22Rv1 (cell line): Measurements from ENCODE around the gene KRT12.
"Not testable (repeated sequence)": the region's sequence is repeated elsewhere in the genome, so short reads cannot be mapped to it uniquely, and the experiment has no call there.

ENCODE experiments used
- ZFX ChIP-seq: fragments of 450-650 bp; IDR thresholded peaks from 2 replicates; pipeline ENCODE4 v1.6.1; 2017; ENCODE audit warnings: antibody characterized with exemption, borderline replicate concordance
- TF ChIP-seq, protein P1 (sequence below): fragments of 450-650 bp; IDR thresholded peaks from 2 replicates; pipeline ENCODE4 v1.5.1; 2017; ENCODE audit warnings: mild to moderate bottlenecking

DNA sequence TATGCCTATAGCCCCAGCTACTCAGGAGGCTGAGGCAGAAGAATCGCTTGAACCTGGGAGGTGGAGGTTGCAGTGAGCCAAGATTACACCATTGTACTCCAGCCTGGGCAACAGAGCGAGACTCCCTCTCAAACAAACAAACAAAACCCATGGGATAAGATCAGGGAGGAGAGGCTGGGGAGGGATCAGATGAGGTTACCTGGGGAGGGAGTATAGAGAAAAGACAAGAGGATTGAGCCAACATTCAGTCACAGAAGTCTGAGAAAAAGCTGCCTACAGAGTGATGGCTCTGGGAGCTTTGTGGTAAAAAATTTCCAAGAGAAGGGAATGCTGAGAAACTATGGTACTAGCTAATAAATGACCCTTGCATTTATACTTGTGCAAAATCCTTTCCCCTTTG lies 8.4 kb downstream of the KRT12 start:
- TF ChIP-seq, protein P1, sequence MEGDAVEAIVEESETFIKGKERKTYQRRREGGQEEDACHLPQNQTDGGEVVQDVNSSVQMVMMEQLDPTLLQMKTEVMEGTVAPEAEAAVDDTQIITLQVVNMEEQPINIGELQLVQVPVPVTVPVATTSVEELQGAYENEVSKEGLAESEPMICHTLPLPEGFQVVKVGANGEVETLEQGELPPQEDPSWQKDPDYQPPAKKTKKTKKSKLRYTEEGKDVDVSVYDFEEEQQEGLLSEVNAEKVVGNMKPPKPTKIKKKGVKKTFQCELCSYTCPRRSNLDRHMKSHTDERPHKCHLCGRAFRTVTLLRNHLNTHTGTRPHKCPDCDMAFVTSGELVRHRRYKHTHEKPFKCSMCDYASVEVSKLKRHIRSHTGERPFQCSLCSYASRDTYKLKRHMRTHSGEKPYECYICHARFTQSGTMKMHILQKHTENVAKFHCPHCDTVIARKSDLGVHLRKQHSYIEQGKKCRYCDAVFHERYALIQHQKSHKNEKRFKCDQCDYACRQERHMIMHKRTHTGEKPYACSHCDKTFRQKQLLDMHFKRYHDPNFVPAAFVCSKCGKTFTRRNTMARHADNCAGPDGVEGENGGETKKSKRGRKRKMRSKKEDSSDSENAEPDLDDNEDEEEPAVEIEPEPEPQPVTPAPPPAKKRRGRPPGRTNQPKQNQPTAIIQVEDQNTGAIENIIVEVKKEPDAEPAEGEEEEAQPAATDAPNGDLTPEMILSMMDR, result not testable (repeated sequence)
- not testable (repeated sequence) for TF ChIP-seq ZFX
